GM10266 (cell line): ENCODE results near the gene SORBS1.

Experiments
- DNase-seq: peaks from one replicate; pipeline ENCODE4 v3.0.0; 2012; ENCODE audit errors: extremely low spot score
- TF ChIP-seq, protein P1 (sequence below): IDR thresholded peaks from 2 replicates; pipeline ENCODE4 v1.5.1; 2012; ENCODE audit warnings: mild to moderate bottlenecking, low read depth; ENCODE audit not compliant: control insufficient read depth, insufficient read depth; ENCODE audit errors: missing control alignments

The SORBS1 gene

DNA sequence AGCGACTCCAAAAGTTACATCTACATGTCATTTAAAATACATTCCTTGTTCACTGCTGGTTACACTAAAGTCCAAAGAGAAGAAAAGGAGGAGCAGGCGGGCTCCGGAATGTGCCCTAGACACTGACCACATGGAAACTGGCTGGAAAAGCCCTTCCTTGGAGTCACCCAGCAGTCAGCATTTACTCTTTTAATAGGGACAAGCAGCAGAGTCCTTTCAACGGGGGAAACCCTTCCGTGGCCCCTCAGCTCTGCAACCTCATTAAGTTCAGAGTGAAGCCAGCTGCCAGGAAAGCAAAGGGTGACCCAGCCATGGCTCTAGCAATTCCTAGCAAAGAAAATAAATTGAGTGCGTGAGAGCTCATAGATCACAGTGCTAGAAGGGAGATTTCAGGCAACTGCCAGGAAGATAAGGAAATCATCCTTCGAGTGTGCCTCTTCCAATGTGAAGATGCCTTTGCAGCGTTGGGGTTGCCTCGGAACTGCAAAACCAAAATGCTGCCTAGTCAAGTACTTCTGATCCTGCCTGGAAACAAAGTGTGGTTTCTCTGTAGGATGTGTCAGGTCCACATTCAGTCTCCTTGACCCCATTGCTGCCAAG is 101.6 kb downstream of the SORBS1 start:
- no peak for DNase-seq
- TF ChIP-seq, protein P1, sequence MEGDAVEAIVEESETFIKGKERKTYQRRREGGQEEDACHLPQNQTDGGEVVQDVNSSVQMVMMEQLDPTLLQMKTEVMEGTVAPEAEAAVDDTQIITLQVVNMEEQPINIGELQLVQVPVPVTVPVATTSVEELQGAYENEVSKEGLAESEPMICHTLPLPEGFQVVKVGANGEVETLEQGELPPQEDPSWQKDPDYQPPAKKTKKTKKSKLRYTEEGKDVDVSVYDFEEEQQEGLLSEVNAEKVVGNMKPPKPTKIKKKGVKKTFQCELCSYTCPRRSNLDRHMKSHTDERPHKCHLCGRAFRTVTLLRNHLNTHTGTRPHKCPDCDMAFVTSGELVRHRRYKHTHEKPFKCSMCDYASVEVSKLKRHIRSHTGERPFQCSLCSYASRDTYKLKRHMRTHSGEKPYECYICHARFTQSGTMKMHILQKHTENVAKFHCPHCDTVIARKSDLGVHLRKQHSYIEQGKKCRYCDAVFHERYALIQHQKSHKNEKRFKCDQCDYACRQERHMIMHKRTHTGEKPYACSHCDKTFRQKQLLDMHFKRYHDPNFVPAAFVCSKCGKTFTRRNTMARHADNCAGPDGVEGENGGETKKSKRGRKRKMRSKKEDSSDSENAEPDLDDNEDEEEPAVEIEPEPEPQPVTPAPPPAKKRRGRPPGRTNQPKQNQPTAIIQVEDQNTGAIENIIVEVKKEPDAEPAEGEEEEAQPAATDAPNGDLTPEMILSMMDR = no peak

GRCh38 chr10:95458871-95459270 is 102.3 kb downstream of the SORBS1 start:
- TF ChIP-seq, protein P1 = no peak
- DNase-seq = no peak

GRCh38 chr10:95458014-95458413 is 103.2 kb downstream of the SORBS1 start:
- TF ChIP-seq, protein P1 = no peak

GRCh38 chr10:95457319-95457886 is 103.8 kb downstream of the SORBS1 start:
- TF ChIP-seq, protein P1 = no peak
- no peak for DNase-seq

More at GRCh38 chr10:95458014-95458413, 103.2 kb downstream of the SORBS1 start:
- DNase-seq = no peak

- TF ChIP-seq, protein P1 = no peak
- no peak for DNase-seq
Observed at GRCh38 chr10:95456516-95456915, 104.7 kb downstream of the SORBS1 start.

DNA sequence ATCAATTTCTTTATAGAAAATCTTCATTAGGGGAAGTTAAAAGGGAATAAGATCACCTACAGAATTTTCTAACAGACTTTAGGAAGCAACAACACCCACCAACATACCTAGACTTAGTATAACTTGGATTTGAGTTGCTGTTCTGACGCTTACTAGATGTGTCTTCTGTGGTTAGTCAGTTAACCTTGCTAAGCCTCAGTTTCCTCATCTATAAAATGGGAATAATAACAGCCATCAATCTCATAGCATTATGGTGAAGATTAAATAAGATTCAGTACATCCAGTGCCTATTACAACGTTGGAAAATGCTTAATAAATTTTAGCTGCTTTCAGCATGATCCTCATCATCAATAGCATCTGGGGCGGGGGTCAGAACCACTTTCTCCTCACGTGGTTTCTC is 106.2 kb downstream of the SORBS1 start:
- TF ChIP-seq, protein P1 = no peak
- no peak for DNase-seq

- TF ChIP-seq, protein P1 = no peak
- no peak for DNase-seq
Observed at GRCh38 chr10:95454356-95454755, 106.8 kb downstream of the SORBS1 start.
